8988T (cell line): Measurements from ENCODE around the gene KIAA2012.
"Not testable (repeated sequence)": the region's sequence is repeated elsewhere in the genome, so short reads cannot be mapped to it uniquely, and the experiment has no call there.

Experiments
- DNase-seq: peaks from one replicate; pipeline ENCODE4 v3.0.0; 2011

Gene KIAA2012

DNA sequence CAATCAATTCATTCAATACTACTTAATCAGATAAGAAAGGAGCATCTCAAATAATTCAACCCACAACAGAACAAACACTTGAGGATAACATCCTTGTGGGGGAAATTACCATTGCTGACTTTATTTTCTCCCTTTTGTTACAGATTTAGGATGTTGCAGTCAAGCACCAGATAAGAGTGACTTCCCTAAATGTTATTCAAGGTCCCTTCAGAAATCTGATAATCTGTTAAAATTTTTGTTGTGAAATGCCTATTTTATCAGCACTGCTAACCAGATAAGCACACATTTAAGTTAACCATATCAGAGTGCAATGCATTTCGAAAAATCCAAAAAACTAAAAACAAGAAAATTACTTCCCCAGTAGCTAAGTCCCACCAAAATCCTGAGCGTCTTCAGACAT lies 131.8 kb downstream of the KIAA2012 start:
- DNase-seq = no peak

DNA sequence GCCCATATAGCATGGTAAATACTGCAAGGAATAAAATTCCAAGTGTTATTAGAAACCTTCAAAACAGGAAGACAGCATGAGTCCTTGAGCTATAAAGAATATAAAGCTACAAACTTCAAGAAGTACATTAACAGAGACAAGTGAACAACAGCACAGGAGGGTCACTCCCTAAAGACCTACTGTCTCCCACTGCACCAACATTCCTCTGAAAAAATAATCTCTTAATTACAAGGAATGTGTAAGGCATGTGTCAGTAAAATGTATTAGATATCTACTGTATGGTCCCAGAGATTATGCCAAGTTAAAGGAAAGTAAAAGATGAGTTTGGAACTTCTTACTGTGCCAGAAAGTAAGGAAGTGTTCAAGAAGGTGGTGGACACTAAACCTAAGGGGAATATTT lies 135.5 kb downstream of the KIAA2012 start:
- DNase-seq = no peak

DNA sequence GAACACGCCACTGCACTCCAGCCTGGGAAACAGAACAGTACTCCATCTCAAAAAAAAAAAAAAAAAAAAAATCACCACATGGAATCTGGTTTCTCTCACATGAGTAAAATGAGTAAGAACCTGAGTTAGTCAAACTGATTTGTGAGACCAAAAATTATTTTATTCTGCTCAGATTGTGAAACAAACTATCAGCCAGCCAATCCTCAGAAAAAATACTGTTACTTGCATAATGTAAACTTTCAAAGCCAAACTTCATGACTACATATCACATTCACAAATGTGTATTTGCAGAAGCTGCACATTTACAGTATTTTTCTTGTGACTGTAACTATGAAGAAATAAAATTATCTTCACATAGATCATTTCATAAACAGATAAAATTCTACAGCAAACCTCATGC lies 142.1 kb downstream of the KIAA2012 start:
- DNase-seq = no peak

DNA sequence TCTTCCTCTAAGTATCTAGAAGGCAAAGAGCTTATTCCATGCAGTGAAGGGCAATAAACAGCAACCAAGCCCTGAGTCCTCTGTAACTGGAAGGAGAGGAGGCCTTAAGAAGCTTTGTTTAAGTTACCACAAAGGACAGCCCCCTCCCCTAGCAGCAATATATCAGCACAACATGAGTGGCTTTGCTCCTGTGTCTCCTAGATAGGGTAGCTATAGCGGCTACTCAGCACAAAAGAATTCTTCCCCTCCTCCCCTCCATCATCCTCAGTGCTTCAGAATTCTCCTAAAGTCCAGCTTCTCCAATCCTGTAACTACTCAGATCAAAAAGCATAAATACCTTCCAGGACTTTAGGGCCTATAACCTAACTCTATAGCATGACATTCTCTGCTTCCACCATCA lies 148.8 kb downstream of the KIAA2012 start:
- no peak for DNase-seq

DNA sequence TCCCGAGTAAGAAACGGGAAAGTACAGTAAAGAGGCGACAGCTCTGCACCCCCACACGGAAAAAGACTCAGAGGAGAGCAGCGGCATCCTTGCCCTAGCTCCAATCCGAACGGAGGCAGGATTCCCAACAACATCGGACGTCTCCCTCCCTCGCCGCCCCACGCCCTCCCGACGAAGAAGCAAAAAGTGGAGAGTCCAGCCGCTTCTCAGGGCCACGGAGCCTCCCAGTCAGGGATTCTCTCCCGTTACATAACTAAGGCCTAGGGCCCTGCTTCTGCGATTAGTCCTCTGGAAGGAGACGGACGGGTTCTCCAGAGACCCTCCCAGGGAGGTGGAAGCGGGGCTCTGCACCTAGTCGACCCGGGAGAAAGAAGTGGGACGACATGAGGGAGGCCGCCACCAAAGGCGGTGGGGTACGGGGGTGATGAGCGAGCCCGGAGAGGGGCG lies 164.8 kb downstream of the KIAA2012 start:
- peak; percentile 32 for DNase-seq

DNA sequence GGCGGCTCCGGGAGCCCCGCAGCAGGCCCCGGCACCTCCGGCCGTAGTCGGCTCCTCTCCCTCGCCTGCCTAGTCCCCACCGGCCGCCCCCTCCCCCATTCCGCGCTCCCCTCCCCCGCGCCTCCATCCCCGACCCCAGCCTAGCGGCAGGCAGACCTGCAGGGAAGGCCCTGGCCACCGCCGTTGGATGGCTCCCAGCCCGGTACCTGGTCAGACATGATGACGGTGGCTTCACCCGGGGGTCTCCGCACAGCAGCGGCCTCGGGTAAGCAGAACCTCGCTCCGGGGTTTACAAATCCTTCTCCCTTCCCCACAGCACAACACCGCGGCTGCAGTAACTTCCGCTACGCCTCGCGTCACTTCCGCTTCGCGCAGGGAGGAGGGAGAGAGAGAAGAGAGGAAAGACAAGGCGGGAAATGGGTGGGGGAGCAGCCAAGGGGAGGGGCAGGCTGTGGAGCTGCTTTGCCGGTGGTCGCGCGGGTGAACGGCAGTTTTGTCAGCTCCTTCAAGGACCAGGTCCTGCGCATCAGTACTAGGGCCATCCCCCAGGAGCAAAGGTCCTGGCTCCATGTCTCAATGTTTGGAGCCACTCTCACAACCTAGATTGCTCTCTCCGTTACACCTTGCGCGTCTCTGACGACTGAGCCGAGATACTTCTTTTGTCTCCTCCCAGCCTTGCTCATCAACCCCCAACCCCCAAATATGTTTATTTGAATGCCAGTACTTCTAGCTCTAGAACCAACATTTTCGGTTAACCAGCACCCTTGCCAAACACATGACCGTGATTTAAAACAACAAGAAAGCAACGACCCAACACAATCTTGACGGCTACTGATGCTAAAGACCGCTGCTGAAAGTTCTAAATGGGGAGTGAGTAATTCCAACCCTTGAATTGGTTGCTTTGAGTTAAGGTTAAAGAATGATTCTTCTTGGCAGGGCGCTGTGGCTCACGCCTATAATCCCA lies 165.5 kb downstream of the KIAA2012 start, which contains the start of gene SUMO1:
Gene SUMO1 (minus strand): TSS at position 364 of the 964 bp plus-strand sequence. CDS start 146 bp downstream, at position 218.
- peak; percentile 71 for DNase-seq

DNA sequence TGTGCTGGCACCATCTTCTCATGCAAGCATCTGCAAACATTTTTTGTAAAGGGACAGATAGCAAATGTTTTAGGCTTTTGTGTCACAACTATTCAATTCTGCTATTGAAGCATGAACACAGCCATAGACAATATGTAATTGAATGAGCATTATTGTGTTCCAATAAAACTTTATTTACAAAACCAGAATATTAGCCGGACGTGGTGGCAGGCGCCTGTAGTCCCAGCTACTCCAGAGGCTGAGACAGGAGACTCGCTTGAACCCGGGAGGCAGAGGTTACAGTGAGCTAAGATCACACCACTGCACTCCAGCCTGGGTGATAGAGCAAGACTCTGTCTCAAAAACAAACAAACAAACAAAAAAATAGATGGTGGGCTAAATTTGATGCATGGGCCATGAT lies 174.7 kb downstream of the KIAA2012 start:
- not testable (repeated sequence) for DNase-seq

DNA sequence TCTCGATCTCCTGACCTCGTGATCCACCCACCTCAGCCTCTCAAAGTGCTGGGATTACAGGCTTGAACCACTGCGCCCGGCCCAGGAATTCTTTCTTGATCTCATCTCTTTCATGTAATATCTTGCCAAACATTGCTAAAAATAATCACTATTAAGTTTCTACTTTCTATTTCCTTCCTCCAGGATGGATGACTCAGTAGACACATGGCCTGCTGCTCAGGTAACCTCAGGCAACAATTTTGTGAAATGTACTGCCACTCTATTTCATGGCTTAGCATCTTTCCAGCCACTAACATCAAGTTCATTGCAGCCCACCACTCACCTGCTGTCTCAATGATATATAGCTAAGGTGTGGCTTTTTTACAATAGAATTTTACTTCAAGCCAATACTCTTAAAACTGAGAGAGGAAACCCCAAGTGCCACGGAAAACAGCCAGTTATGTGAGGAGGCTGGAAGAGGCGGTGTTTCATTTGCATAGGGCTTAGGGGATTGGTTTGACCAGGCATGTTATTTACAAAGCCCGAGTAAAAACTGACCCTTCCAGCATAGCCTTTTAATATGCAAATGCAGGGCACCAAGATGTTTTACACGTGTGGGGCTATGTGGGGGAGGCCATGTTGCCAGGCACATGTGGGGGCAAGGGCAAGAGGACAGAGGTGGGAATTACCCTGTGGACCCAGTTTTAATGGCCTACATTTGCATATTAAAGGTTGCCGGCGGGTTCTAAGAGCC lies 176.6 kb downstream of the KIAA2012 start:
- DNase-seq = no peak

DNA sequence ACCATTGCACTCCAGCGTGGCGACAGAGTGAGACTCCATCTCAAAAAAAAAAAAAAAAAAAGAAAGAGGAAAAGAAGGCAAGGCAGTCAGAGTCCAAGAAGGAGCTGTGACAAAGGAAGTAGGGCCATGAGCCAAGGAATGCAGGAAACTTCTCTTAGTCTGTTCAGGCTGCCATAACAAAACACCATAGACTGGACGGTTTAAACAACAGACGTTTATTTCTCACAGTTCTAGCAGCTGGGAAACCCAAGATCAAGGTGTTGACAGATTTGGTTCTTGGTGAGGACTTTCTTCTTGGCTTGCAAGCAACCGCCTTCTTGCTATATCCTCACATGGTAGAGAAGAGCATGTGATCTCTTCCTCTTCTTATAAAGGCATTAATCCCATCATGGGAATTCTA lies 178.4 kb downstream of the KIAA2012 start:
- no peak for DNase-seq
